Transverse colon (tissue), 4 donors: ENCODE data around the gene BHMT2. TPM values are rescaled to one million over a fixed set of nuclear protein-coding genes. Genes with fewer than 3 reads are reported as not detected.

Experiments used
- DNase-seq: peaks from one replicate; pipeline ENCODE4 v3.0.0-alpha.2; 2019
- H3K27ac ChIP-seq, 4 donors: fragments of 200-600 bp; sonication (generic); 2 replicates each; pipeline ENCODE4 v1.5.1; 2016 to 2018; ENCODE audit warnings: inconsistent platforms in 4 of 4
- H3K27me3 ChIP-seq: fragments of 200-600 bp; sonication (generic); 2 replicates; pipeline ENCODE4 v1.5.1; 2017; ENCODE audit warnings: inconsistent platforms
- H3K36me3 ChIP-seq, 4 donors: fragments of 200-600 bp; sonication (generic); 2 replicates each; pipeline ENCODE4 v1.5.1; 2017 to 2019; ENCODE audit warnings: inconsistent platforms in 4 of 4
- H3K4me1 ChIP-seq, 4 donors: fragments of 200-600 bp; sonication (generic); 2 replicates each; pipeline ENCODE4 v1.5.1; 2017 to 2020; ENCODE audit warnings: inconsistent platforms in 4 of 4
- H3K4me3 ChIP-seq, 4 donors: fragments of 200-600 bp; sonication (generic); 1 replicate in 1 of 4; 2 replicates in 3 of 4; pipeline versions ENCODE4 v1.5.1 to v1.6.1; 2017 to 2019; ENCODE audit warnings: inconsistent platforms in 4 of 4
- H3K9me3 ChIP-seq, 2 donors: fragments of 200-600 bp; sonication (generic); 2 replicates each; pipeline ENCODE4 v1.5.1; 2017 to 2019; ENCODE audit warnings: inconsistent platforms in 2 of 2
- EP300 ChIP-seq: sonication (generic); formaldehyde crosslinking; IDR thresholded peaks from one replicate; pipeline ENCODE4 v1.6.1; 2017; ENCODE audit warnings: antibody characterized with exemption, low read depth
- POLR2A ChIP-seq: fragments of 450-650 bp; IDR thresholded peaks from one replicate; pipeline ENCODE4 v1.6.1; 2016; ENCODE audit warnings: antibody characterized with exemption, mild to moderate bottlenecking, moderate library complexity
- POLR2AphosphoS5 ChIP-seq, 3 donors: sonication (generic); formaldehyde crosslinking; IDR thresholded peaks; one replicate each; pipeline ENCODE4 v1.6.1; 2016; ENCODE audit warnings: antibody characterized with exemption in 3 of 3
- WGBS, 2 donors: methylation state at CpG; one replicate each; pipeline ENCODE4 v1.1.5; 2018; ENCODE audit warnings: low coverage in 1 of 2; 5-methylcytosine and 5-hydroxymethylcytosine counted together
- in situ Hi-C, 4 donors: fragments of 200-750 bp; cut with MboI; loops; one replicate each; pipeline versions ENCODE4 v1.15.0 to v1.15.1; 2017; ENCODE audit warnings: low sequenced_read_pairs in 3 of 4, low pct_ligation_motif_present in 1 of 4, low pct_unique_long_range_greater_than_20kb in 1 of 4
- intact Hi-C: fragments of 100-400 bp; cut with DNase I; formaldehyde crosslinking; loops from one replicate; pipeline ENCODE4 v1.15.1; 2023; ENCODE audit warnings: low total_unique reads
- total RNA-seq, 4 donors: library from RNA; depleted of rRNA; stranded (reverse); fragments of >200 nt; gene quantifications; one replicate each; pipeline ENCODE4 v1.1.0, GENCODE V29; 2016
- TF ChIP-seq, protein P1 (sequence below), 5 experiments: fragments of 200-600 bp in 3 of 5; fragments of 450-650 bp in 2 of 5; sonication (generic) in 3 of 5; IDR thresholded peaks; 1 replicate in 2 of 5; 2 replicates in 3 of 5; pipeline ENCODE4 v1.5.1; 2016 to 2017; ENCODE audit warnings: antibody characterized with exemption in 5 of 5, inconsistent platforms in 3 of 5, mild to moderate bottlenecking in 2 of 5, moderate library complexity in 1 of 5

BHMT2 gene
- total RNA-seq, 4 donors from 2014 or later, result 1.6 to 12.1 (median 2.5) TPM

DNA sequence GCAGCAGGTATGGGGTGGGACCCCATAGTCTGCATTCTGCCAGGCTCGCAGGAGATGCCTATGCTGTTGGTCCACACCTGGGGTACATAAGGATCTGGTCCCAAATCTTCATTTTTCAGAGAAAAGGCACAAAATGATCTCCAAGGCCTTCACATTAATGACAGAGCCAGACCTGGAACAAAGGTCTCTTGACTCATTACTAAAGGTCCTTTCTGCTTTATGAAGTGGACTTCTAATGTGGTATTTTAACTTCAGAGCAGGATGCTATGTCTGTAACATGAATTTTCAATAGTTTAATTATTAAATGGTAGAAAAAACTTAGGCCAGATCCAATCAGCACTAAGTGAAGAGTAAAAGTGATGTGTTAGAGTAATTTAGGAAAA, 38.1 kb upstream of the BHMT2 start:
- no peak for DNase-seq
- Histone ChIP-seq H3K36me3 (no peaks in the 10 kb centered on the region), H3K9me3 (no peaks in the 10 kb centered on the region), H3K27ac (no peak overlapping the region), H3K27me3 (no peaks in the 10 kb centered on the region), H3K4me3 (no peak overlapping the region), H3K4me1 (no peaks in the 10 kb centered on the region)
- 94% methylated on average over 1 of the region's 1 CpG; no CpG with 5 or more reads in 1 of the 2 donors for WGBS, 2 donors
- no peak for TF ChIP-seq POLR2AphosphoS5 (IDR thresholded peaks at IDR 0.05)
- TF ChIP-seq POLR2A, result no peak
- no peak for TF ChIP-seq EP300
- intact Hi-C loops (no loop called here), in situ Hi-C loops (loop anchor here in 2 of 4 donors (10.0 to 25.0 kb wide), 2 partner anchors 106 to 433 kb away; no protein-coding TSS in a partner anchor)

DNA sequence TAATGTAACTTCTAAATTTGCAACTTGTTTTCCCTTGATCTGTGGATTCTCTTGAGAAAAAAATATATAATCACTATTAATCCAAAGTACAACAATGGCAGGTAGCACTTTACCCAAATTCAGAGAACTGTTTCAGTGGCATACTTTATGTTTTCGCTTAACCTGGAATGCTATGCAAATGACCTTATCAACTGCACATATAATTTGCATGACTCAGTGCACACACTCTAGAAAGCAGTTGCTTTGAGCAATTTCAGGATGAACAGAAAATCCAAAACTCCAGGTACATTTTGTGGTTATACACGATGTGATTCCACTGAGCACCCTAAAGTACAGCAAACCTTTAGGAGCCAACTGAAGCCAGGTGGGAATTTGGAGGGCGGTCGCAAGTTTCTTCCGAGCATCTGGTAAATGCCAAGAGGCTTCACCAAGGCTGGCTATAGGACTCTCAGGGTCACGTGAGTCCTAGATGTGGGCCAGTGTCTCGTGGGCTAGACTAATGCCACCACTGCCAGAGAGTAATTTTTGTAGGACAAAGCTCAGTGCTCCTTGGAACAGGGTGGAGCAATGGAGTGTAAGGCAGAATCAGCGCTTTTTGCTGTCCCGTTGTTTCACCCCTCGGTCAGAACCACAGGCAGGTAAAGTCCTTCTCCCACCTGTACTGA, 37.4 kb upstream of the BHMT2 start:
- H3K27ac ChIP-seq, result no peak overlapping the region

DNA sequence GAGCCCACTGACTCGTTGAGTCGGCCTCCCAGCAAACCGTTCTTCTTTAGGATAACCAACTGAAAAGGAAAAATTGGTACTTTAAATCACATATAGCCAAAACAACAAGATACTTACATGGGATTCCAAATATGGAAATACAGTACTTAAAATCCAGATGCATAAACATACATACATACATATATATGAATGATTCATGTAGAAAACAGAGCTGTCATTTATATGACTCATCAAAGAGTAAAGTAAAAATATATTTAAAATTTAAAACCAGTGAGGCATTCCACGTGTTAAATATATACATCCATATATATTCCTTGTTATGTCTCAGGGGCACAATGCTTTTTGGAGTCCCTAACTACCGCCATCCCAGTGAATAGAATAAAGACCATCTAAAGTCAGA, 36.8 kb upstream of the BHMT2 start:
- no peaks in the 10 kb centered on the region for H3K4me1 ChIP-seq
- TF ChIP-seq, protein P1, sequence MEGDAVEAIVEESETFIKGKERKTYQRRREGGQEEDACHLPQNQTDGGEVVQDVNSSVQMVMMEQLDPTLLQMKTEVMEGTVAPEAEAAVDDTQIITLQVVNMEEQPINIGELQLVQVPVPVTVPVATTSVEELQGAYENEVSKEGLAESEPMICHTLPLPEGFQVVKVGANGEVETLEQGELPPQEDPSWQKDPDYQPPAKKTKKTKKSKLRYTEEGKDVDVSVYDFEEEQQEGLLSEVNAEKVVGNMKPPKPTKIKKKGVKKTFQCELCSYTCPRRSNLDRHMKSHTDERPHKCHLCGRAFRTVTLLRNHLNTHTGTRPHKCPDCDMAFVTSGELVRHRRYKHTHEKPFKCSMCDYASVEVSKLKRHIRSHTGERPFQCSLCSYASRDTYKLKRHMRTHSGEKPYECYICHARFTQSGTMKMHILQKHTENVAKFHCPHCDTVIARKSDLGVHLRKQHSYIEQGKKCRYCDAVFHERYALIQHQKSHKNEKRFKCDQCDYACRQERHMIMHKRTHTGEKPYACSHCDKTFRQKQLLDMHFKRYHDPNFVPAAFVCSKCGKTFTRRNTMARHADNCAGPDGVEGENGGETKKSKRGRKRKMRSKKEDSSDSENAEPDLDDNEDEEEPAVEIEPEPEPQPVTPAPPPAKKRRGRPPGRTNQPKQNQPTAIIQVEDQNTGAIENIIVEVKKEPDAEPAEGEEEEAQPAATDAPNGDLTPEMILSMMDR (IDR thresholded peaks at IDR 0.05), result no peak
- TF ChIP-seq EP300, result no peak
- no peak for TF ChIP-seq POLR2A
- TF ChIP-seq POLR2AphosphoS5 (IDR thresholded peaks at IDR 0.05), result no peak
- no peaks in the 10 kb centered on the region for H3K9me3 ChIP-seq
- intact Hi-C loops, result no loop called here
- WGBS, 2 donors, result 62 to 90% methylated on average over 2 to 5 of the region's 5 CpGs
- H3K4me3 ChIP-seq, result no peak overlapping the region
- H3K36me3 ChIP-seq, result no peaks in the 10 kb centered on the region
- H3K27me3 ChIP-seq, result no peaks in the 10 kb centered on the region
- in situ Hi-C loops, result loop anchor here in 2 of 4 donors (10.0 to 25.0 kb wide), 2 partner anchors 105 to 432 kb away; no protein-coding TSS in a partner anchor
- no peak for DNase-seq
- H3K27ac ChIP-seq, result no peak overlapping the region

More for the DNA sequence above, 37.4 kb upstream of the BHMT2 start:
- no peak for TF ChIP-seq POLR2A
- TF ChIP-seq, protein P1 (IDR thresholded peaks at IDR 0.05), result no peak
- no peak for TF ChIP-seq POLR2AphosphoS5 (IDR thresholded peaks at IDR 0.05)
- no peak for TF ChIP-seq EP300
- Histone ChIP-seq H3K27me3 (no peaks in the 10 kb centered on the region), H3K9me3 (no peaks in the 10 kb centered on the region), H3K36me3 (no peaks in the 10 kb centered on the region), H3K4me1 (no peaks in the 10 kb centered on the region), H3K4me3 (no peak overlapping the region)
- DNase-seq, result no peak
- intact Hi-C loops, result no loop called here
- 87 to 98% methylated on average over 4 to 10 of the region's 10 CpGs for WGBS, 2 donors
- in situ Hi-C loops, result loop anchor here in 2 of 4 donors (10.0 to 25.0 kb wide), 2 partner anchors 105 to 433 kb away; no protein-coding TSS in a partner anchor

DNA sequence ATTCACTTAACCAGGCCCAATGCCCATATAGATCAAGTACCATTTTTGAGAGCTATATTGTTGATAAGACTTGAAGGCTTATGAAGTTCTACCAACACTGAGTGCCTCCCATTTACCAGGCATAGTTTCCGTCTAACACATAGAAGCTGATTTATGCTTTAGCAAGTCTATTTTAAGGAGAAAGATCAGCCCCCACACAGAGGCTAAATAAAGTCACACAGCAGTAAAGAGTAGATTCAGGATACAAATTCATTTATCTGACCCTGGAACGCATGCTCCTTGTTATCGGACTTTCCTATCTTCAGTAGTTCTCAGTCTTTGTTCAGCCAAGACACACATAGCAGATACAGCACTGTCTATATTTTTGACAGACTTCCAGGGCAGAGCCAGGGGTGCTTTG, 34.3 kb upstream of the BHMT2 start:
- no peaks in the 10 kb centered on the region for H3K27me3 ChIP-seq
- intact Hi-C loops, result no loop called here
- H3K4me1 ChIP-seq, result no peaks in the 10 kb centered on the region
- no peaks in the 10 kb centered on the region for H3K9me3 ChIP-seq
- H3K36me3 ChIP-seq, result no peaks in the 10 kb centered on the region
- H3K4me3 ChIP-seq, result no peak overlapping the region
- no peak for DNase-seq
- TF ChIP-seq, protein P1 (IDR thresholded peaks at IDR 0.05), result no peak
- no peak for TF ChIP-seq POLR2A
- TF ChIP-seq POLR2AphosphoS5 (IDR thresholded peaks at IDR 0.05), result no peak
- no peak for TF ChIP-seq EP300
- no peak overlapping the region for H3K27ac ChIP-seq
- WGBS, 2 donors, result 91% methylated on average over 3 of the region's 3 CpGs
- in situ Hi-C loops, result loop anchor here in 2 of 4 donors (10.0 to 25.0 kb wide), 2 partner anchors 102 to 430 kb away; no protein-coding TSS in a partner anchor
